Prostate gland (tissue), 2 donors: ENCODE results near the gene UMODL1.

Experiments
- POLR2AphosphoS5 ChIP-seq: sonication (generic); formaldehyde crosslinking; IDR thresholded peaks from one replicate; pipeline ENCODE4 v1.6.1; 2017; ENCODE audit warnings: antibody characterized with exemption
- TF ChIP-seq, protein P1 (sequence below), 4 experiments: fragments of 200-600 bp in 2 of 4; fragments of 450-650 bp in 2 of 4; sonication (generic) in 2 of 4; IDR thresholded peaks; 1 replicate in 3 of 4; 2 replicates in 1 of 4; pipeline ENCODE4 v1.5.1; 2016 to 2019; ENCODE audit warnings: antibody characterized with exemption in 4 of 4, mild to moderate bottlenecking in 2 of 4, moderate library complexity in 2 of 4

DNA sequence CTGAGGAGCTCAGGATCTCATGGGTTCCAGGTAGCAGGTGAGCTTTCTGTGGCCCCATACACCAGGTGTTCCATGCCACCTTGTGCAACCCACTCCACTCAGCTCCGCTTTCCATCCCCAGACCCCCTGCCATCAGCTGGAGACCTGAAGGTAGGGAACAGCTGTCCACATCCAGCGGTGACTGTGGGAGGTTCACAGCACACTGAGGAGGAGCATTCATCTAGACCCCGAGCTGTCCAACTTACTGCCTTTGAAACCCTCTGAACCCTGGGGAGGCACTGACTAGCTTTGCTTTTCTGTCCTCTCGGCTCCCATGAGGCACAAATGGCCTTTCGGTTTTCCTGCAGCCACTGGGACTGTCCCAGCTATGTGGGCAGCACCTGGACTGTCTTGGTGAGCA, 119.9 kb downstream of the UMODL1 start:
- TF ChIP-seq, protein P1, sequence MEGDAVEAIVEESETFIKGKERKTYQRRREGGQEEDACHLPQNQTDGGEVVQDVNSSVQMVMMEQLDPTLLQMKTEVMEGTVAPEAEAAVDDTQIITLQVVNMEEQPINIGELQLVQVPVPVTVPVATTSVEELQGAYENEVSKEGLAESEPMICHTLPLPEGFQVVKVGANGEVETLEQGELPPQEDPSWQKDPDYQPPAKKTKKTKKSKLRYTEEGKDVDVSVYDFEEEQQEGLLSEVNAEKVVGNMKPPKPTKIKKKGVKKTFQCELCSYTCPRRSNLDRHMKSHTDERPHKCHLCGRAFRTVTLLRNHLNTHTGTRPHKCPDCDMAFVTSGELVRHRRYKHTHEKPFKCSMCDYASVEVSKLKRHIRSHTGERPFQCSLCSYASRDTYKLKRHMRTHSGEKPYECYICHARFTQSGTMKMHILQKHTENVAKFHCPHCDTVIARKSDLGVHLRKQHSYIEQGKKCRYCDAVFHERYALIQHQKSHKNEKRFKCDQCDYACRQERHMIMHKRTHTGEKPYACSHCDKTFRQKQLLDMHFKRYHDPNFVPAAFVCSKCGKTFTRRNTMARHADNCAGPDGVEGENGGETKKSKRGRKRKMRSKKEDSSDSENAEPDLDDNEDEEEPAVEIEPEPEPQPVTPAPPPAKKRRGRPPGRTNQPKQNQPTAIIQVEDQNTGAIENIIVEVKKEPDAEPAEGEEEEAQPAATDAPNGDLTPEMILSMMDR (IDR thresholded peaks at IDR 0.05) = no peak
- no peak for TF ChIP-seq POLR2AphosphoS5
